DOHH2 (cell line): ENCODE results near the gene PIP4K2B.

Experiments used
- CTCF ChIP-seq: fragments of 200-600 bp; sonication (generic); IDR thresholded peaks from one replicate; pipeline ENCODE4 v1.5.1; 2014; ENCODE audit warnings: antibody characterized with exemption, mild to moderate bottlenecking, low read depth, low read length; ENCODE audit not compliant: poor library complexity, severe bottlenecking
- EZH2phosphoT487 ChIP-seq: fragments of 200-600 bp; sonication (generic); IDR thresholded peaks from 2 replicates; pipeline ENCODE4 v1.6.1; 2017; ENCODE audit warnings: borderline replicate concordance, mild to moderate bottlenecking, antibody characterized with exemption, low read length, moderate library complexity, mixed read lengths

GRCh38 chr17:38779965-38780752, 19.2 kb downstream of the PIP4K2B start:
- TF ChIP-seq CTCF (no peak), EZH2phosphoT487 (no peak)
